ENCODE results near the gene HBZ.
"Not testable (repeated sequence)": the region's sequence is repeated elsewhere in the genome, so short reads cannot be mapped to it uniquely, and the experiment has no call there.

HBZ gene

DNA sequence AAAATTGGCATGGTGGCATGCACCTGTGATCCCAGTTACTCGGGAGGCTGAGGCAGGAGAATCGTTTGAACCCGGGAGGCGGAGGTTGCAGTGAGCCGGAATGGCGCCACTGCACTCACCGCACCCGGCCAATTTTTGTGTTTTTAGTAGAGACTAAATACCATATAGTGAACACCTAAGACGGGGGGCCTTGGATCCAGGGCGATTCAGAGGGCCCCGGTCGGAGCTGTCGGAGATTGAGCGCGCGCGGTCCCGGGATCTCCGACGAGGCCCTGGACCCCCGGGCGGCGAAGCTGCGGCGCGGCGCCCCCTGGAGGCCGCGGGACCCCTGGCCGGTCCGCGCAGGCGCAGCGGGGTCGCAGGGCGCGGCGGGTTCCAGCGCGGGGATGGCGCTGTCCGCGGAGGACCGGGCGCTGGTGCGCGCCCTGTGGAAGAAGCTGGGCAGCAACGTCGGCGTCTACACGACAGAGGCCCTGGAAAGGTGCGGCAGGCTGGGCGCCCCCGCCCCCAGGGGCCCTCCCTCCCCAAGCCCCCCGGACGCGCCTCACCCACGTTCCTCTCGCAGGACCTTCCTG is 27.7 kb downstream of the HBZ start, which contains the start of gene HBQ1:
HBQ1 (plus strand) TSS at position 359 of the 575 bp plus-strand sequence; CDS start at position 387, 28 bp downstream.
- DNase-seq: no peak

DNA sequence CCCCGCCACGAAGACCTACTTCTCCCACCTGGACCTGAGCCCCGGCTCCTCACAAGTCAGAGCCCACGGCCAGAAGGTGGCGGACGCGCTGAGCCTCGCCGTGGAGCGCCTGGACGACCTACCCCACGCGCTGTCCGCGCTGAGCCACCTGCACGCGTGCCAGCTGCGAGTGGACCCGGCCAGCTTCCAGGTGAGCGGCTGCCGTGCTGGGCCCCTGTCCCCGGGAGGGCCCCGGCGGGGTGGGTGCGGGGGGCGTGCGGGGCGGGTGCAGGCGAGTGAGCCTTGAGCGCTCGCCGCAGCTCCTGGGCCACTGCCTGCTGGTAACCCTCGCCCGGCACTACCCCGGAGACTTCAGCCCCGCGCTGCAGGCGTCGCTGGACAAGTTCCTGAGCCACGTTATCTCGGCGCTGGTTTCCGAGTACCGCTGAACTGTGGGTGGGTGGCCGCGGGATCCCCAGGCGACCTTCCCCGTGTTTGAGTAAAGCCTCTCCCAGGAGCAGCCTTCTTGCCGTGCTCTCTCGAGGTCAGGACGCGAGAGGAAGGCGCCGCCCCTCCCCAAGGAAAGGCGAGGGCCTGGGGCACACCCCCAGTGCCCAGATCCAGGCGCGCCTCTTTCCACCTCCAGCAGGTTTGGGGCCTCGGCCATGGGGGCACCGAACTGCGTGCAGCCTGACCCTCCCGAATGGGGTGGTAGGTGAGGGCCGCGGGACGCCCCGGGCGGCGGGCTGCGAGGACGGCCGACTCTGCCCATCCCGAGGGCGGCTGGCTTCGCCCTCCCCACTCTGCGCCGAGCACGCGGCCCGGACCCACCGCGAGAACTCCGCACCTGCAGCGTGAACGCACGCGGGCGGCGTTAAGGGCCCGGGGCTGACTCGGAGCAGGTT is 28.5 kb downstream of the HBZ start:
- no peak for DNase-seq

DNA sequence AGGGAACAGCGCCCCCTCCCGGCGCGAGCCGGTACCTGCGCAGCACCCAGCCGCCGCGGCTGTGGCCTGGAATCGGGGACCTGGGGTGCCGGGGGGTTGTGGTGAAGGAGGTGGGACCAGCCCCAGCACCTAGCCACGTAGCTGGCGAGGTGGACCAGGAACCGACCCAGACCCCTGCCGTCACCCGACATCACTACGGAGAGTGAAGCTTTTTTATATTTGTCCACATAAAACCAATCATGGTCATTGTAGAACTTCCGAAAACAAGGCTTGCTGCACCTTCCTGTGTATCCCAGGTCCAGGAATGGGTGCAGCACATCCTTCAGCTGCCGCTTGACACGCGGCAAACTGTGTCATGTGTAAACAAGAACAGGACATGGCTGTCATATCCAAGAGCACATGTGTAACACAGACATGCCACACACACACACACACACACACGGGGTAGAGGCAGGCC is 29.1 kb downstream of the HBZ start:
- peak; percentile 78 for DNase-seq

DNA sequence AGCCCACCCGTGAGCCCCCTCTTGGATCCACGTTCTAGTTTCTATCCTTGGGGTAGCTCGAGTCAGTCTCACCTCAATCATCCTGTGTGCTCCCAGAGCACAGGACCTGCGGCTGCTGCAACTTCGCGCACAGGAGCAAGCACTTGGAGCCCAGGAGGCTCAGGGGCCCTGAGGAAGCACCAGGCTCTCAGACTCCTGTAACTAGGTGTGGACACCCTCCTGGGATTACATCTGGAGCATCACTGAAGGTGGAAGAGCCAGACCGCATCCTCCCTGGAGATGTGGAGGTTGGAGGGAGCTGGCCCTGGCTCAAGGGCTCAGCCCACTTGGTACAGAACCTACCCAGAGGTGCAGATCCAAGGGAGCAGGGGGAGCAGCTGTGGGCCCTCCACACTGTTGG is 30.6 kb downstream of the HBZ start:
- DNase-seq: no peak

DNA sequence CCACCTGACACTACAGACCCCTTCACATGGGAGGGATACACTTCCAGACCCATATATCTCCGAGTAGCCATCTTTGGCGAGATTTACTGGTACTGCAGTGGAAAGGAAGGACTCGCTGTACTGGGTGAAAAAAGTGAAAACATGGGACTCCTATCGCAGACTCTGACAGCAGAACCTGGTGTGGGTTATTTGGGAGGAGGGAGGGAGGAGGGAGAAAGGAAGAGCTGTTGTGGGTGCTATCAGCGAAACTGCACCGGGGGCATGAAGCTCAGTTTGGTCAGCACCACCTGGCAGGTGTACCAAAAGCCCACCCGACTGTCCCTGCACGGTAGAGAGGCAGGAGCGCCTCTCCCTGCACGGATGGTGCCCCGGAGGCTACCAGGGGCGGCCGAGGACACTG is 32.8 kb downstream of the HBZ start:
- DNase-seq: no peak

DNA sequence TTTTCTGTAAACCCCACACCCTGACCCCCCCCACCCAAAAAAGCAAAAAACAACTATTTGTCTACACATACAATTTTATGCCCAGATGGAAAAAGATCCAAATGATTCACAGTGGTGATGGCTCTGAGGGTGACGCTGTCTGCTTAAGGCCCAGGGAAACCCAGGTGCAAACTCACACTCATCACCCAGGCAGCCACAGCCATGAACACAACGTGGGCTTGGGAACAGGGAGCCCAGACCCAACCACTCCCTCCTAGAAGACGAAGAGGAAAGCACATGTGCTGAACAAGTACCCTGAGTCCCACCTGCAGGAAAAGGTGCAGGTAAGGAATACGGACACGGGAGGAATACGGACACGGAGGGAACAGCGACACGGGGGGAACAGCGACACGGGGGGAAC is 33.2 kb downstream of the HBZ start:
- no peak for DNase-seq

DNA sequence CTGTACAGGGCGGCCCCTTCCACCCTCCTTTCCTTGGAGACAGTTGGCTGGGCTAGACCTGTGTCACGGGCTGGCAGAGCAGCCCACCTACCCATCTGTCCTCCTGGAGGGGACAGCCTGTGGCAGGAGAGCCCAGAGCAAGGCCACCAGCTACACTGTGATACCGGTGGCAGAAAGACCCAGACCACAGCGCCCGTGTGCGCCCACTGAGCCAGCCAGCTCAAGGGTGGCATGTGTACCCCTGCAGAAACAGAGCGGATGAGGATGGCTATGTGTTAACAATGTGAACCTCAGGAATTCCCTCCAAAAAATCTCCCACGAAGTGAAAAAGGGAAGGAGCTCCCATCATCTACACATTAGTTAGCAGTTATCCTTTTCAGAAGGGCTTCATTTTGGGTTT is 34.9 kb downstream of the HBZ start:
- DNase-seq: no peak

DNA sequence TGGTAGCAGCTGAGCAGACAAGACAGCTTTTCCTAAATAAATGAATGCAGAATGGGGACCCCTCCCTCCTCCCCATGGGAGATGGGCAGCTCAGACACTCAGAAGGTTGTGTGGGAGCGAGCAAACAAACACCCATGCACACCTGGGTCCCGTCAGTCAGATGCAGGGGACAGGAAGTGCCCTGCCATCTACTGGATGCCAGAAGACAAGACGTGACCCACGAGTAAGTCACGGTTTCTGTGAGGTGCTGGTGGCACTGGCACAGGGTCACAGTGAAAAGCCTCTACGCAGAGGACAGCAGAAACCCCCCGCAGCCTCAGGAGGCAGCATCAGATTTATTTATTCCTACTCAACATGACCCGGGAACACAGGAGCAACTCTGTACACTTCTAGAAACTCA is 36.2 kb downstream of the HBZ start:
- DNase-seq: no peak

DNA sequence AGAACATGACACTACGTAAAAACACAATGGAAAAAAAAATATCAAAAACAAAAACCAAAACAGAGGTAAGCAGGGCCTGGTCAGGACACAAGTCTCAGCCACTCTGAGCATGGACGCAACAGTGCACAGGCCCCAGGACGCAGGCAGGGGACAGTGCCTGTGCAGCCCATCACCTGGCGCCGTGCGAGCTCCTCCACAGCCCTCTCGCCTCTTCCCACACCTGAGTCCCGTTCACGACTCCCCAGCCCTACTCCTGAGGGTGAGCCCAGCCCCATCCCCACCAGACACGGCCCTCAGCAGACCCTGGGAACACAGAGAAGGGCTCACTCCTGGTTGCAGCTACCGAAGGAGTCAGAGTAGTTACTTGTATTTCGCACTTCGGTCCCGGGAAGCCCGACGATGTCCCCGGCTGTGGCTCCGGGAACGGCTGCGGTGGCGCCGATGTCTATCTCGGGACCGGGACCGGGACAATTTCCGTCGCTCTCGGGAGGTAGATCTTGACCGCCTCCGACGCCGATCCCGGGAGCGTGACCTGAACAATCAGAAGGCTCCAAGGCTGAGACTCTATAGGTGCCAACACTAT is 37.3 kb downstream of the HBZ start:
- no peak for DNase-seq

DNA sequence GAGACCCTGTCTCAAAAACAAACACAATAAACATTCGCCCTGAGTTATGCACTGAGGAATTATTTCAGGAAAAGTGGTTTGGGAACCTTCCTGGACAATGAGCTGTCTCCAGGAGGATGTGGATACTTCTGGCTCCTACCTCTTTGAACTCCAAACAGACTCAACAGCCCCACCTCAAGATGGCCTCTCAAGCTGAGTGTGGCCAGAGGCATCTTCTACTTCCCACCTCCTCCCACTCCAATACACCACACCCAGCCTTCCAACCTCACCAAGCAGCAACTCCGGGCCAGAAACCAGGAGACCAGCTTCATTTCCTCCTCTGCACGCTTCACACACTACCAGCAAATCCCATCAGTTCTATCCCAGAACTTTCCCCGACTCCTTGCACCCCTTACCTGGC is 39.4 kb downstream of the HBZ start:
- no peak for DNase-seq

DNA sequence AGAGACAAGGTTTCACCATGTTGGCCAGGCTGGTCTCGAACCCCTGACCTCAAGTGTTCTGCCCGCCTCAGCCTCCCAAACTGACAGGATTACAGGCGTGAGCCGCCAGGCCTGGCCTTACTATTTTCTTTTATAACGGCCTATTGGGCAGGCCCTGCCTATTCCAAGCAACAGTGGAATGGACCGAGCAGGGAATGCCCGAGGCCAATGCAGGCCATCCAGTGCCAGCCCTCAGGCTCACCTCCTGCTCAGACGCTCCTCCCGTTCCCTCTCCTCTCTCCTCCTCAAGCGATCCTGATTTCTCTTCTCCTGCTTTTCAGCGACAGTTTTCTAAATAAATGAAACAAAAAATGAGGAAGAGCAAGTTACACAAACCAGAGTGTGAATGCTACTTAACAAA is 40.2 kb downstream of the HBZ start:
- DNase-seq: no peak

DNA sequence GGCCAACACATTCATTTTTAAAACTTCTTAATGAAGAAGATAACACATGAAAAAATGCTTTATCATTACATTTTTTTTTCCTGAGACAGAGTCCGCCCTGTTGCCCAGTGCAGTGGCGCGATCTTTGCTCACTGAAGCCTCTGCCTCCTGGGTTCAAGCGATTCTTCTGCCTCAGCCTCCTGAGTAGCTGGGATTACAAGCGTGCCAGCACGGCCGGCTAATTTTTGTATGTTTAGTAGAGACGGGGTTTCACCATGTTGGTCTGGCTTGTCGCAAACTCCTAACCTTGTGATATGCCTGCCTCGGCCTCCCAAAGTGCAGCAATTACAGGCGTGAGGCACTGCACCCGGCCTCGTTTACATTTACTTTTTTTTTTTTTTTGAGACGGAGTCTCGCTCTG is 41.0 kb downstream of the HBZ start:
- DNase-seq: no peak

DNA sequence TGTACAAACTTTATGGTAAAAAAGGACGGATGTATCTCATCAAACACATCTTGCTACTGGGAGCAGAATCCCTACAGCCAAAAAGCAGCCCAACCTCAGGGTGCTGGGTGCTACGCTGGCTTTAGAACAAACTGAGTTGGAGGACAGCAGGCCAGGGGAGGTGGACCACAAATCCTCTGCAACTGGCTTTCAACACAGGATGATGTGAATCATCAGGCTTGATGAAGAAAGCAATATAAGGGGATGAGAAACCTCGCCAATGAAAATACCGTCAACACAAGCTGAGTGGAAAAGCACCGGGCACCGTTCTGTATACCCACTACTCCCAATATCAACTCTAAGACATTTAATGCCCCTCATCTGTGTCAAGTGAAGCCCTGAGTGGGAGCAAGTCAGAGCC is 42.1 kb downstream of the HBZ start:
- no peak for DNase-seq

DNA sequence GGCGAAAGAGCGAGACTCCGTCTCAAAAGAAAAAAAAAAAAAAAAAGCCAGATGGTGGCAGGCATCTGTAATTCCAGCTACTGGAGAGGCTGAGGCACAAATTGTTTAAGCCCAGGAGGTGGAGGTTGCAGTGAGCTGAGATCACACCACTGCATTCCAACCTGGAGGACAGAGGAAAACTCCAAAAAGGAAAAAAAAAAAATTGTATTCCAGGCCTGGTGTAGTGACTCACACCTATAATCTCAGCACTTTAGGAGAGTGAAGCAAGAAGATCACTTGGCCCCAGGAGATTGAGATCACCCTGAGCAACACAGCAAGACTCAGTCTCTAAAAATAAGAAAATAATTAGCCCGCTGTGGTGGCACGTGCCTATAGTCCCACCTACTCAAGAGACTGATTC is 47.9 kb downstream of the HBZ start:
- DNase-seq: no peak

DNA sequence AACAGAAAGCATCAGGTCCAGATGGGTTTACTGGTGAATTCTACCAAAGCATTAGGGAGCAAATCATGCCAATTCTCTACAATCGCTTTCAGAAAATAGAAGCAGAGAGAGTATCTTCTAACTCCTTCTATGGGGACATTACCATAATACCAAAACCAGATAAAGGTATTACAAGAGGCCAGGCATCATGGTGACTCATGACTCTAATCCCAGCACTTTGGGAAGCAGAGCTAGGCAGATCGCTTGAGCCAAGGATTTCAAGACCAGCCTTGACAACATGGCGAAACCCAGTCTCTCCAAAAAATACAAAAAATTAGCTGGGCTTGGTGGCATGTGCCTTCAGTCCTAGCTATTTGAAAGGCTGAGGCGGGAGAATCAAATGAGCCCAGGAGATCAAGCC is 50.8 kb downstream of the HBZ start:
- no peak for DNase-seq

DNA sequence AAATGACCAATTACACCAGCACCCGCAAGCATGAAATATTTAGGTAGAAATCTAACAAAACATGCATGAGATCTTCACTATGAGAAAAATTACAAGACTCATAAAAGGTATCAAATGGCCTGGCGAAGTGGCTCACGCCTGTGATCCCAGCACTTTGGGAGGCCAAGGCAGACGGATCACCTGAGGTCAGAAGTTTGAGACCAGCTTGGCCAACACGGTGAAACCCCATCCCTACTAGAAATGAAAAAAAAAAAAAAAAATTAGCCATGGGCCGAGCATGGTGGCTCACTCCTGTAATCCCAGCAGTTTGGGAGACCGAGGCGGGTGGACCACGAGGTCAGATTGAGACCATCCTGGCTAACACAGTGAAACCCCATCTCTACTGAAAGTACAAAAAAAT is 51.6 kb downstream of the HBZ start:
- DNase-seq: not testable (repeated sequence)

Measured in left hindlimb (tissue), 1 donor.